GM23338 (cell line): Measurements from ENCODE around the gene RNU1-2.
"Not testable (repeated sequence)": the region's sequence is repeated elsewhere in the genome, so short reads cannot be mapped to it uniquely, and the experiment has no call there.

Experiments
- POLR2AphosphoS5 ChIP-seq: IDR thresholded peaks from 2 replicates; pipeline ENCODE4 v1.6.1; 2016; ENCODE audit warnings: antibody characterized with exemption, low read depth
- TF ChIP-seq, protein P1 (sequence below): IDR thresholded peaks from one replicate; pipeline ENCODE4 v1.6.1; 2018; ENCODE audit warnings: antibody characterized with exemption; ENCODE audit not compliant: unreplicated experiment
- TF ChIP-seq, protein P2 (sequence below), 2 experiments: fragments of 200-600 bp in 1 of 2; sonication (generic) in 1 of 2; conservative IDR thresholded peaks; 2 replicates each; pipeline versions ENCODE4 v1.5.1 to v1.6.1; 2016 to 2017; ENCODE audit warnings: antibody characterized with exemption in 2 of 2, low read depth in 2 of 2, mild to moderate bottlenecking in 2 of 2, moderate library complexity in 1 of 2

DNA sequence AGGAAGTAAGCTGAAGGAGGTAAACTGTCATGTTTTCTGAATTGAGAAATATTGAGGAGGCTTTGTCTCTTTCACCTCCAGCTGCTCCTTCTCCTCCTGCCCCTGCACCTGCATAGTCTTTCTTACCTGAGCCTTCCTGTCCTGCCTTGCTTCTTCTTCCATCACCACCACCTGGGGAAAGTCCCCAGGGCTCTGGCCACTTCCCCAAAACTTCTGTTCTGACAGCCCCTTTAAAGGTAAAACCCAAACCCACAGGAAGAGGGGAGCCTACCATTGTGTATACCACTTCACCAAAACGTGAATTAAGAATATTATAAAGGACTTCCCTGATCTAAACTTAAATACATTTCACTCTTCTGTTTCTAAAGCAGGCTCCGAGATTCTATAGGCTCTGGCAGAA, 5.6 kb downstream of the RNU1-2 start:
- not testable (repeated sequence) for TF ChIP-seq POLR2AphosphoS5
- TF ChIP-seq, protein P1, sequence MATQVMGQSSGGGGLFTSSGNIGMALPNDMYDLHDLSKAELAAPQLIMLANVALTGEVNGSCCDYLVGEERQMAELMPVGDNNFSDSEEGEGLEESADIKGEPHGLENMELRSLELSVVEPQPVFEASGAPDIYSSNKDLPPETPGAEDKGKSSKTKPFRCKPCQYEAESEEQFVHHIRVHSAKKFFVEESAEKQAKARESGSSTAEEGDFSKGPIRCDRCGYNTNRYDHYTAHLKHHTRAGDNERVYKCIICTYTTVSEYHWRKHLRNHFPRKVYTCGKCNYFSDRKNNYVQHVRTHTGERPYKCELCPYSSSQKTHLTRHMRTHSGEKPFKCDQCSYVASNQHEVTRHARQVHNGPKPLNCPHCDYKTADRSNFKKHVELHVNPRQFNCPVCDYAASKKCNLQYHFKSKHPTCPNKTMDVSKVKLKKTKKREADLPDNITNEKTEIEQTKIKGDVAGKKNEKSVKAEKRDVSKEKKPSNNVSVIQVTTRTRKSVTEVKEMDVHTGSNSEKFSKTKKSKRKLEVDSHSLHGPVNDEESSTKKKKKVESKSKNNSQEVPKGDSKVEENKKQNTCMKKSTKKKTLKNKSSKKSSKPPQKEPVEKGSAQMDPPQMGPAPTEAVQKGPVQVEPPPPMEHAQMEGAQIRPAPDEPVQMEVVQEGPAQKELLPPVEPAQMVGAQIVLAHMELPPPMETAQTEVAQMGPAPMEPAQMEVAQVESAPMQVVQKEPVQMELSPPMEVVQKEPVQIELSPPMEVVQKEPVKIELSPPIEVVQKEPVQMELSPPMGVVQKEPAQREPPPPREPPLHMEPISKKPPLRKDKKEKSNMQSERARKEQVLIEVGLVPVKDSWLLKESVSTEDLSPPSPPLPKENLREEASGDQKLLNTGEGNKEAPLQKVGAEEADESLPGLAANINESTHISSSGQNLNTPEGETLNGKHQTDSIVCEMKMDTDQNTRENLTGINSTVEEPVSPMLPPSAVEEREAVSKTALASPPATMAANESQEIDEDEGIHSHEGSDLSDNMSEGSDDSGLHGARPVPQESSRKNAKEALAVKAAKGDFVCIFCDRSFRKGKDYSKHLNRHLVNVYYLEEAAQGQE, result not testable (repeated sequence)
- TF ChIP-seq, protein P2, sequence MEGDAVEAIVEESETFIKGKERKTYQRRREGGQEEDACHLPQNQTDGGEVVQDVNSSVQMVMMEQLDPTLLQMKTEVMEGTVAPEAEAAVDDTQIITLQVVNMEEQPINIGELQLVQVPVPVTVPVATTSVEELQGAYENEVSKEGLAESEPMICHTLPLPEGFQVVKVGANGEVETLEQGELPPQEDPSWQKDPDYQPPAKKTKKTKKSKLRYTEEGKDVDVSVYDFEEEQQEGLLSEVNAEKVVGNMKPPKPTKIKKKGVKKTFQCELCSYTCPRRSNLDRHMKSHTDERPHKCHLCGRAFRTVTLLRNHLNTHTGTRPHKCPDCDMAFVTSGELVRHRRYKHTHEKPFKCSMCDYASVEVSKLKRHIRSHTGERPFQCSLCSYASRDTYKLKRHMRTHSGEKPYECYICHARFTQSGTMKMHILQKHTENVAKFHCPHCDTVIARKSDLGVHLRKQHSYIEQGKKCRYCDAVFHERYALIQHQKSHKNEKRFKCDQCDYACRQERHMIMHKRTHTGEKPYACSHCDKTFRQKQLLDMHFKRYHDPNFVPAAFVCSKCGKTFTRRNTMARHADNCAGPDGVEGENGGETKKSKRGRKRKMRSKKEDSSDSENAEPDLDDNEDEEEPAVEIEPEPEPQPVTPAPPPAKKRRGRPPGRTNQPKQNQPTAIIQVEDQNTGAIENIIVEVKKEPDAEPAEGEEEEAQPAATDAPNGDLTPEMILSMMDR (conservative IDR thresholded peaks at IDR 0.05; ENCODE audit: low read depth in 2 of 2), result not testable (repeated sequence)
